ENCODE measurements around the gene TOM1.

- no peak for TF ChIP-seq CTCF (IDR thresholded peaks at IDR 0.05 in 2 of 3, conservative IDR thresholded peaks at IDR 0.05 in 1 of 3; ENCODE audit: control insufficient read depth in 2 of 3, extremely low read depth in 1 of 3, insufficient read depth in 1 of 3, low read depth in 3 of 3, low read length in 3 of 3)
- no peak for TF ChIP-seq REST (IDR thresholded peaks at IDR 0.05; ENCODE audit: low read depth, low read length)
- no peak for TF ChIP-seq TARDBP (IDR thresholded peaks at IDR 0.05; ENCODE audit: borderline replicate concordance)
- no peak for TF ChIP-seq EP300 (IDR thresholded peaks at IDR 0.05; ENCODE audit: borderline replicate concordance in 1 of 2, control insufficient read depth in 1 of 2, low read depth in 2 of 2, low read length in 2 of 2)
- TF ChIP-seq RAD21 (IDR thresholded peaks at IDR 0.05; ENCODE audit: insufficient read depth, low read depth, low read length), result no peak
- TF ChIP-seq ELK1 (IDR thresholded peaks at IDR 0.05; ENCODE audit: low read depth, low read length), result no peak
- no peak for TF ChIP-seq CBX5 (IDR thresholded peaks at IDR 0.05; ENCODE audit: low read depth)
- TF ChIP-seq CREM (IDR thresholded peaks at IDR 0.05; ENCODE audit: low read depth), result no peak
Measured at GRCh38 chr22:35357883-35358621, 58.4 kb downstream of the TOM1 start.

Data from GM12878 (cell line).